GM10847 (cell line): ENCODE results near the gene RARG.
A peak's percentile ranks its signal among the peaks of the same experiment; 100 is the strongest.

Experiments used
- POLR2A ChIP-seq: IDR thresholded peaks from 2 replicates; pipeline ENCODE4 v1.6.1; 2011; ENCODE audit not compliant: insufficient read length; ENCODE audit errors: extremely low read depth

Gene RARG

DNA sequence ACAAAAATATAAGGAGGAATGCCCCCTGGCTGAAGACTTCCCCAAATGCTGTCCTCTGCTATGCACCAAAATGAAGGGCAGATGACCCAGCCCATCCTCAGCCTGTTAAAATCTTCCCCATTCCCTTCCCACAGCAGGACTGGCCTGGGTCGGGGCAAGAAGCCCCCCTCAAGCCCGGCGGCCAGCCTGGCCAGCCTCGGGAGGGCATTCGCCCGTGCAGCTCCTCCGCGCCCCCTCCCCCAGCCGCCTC is 413 bp downstream of the RARG start:
- no peak for TF ChIP-seq POLR2A

GRCh38 chr12:53230108-53230845 is 1.7 kb downstream of the RARG start:
- TF ChIP-seq POLR2A = no peak

DNA sequence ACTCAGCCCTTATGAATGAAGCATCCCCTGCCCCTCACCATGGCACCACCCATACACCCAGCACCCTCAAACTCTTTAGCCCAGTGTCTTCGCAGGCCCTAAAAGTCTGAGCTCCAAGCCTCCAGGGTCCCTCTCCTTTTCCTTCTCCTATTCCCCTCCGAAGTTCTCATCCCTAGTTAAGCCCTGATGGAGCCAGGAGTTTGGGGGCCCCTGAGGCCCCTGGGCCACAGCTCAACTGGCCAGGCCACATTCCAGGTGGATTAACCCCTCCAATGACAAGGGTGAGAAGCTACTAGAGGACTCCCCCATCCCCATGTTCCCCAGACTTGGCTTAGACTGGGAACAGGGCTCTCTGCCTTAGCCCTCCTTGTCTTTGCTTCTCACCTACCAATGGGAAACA is 2.6 kb downstream of the RARG start:
- no peak for TF ChIP-seq POLR2A

- TF ChIP-seq POLR2A = no peak
Measured at GRCh38 chr12:53227836-53228235, 4.2 kb downstream of the RARG start.

- TF ChIP-seq POLR2A = no peak
Measured at GRCh38 chr12:53227341-53227740, 4.7 kb downstream of the RARG start.

DNA sequence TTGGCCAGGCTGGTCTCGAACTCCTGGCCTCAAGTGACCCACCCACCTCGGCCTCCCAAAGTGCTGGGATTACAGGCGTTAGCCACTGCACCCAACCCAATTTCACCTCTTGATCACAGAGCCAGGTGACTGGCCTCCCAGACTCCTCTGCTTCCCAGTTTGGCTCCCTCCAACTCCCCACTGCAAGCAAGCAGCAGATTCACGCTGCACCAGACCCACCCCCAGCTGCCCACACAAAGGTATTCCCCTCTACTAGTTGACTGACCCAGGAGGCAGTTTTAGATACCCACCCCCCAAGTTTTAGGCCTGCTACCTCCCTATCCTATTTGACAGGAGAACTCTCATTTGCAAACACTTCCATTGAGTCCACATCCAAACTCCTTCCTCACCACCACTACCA is 5.2 kb downstream of the RARG start:
- no peak for TF ChIP-seq POLR2A

DNA sequence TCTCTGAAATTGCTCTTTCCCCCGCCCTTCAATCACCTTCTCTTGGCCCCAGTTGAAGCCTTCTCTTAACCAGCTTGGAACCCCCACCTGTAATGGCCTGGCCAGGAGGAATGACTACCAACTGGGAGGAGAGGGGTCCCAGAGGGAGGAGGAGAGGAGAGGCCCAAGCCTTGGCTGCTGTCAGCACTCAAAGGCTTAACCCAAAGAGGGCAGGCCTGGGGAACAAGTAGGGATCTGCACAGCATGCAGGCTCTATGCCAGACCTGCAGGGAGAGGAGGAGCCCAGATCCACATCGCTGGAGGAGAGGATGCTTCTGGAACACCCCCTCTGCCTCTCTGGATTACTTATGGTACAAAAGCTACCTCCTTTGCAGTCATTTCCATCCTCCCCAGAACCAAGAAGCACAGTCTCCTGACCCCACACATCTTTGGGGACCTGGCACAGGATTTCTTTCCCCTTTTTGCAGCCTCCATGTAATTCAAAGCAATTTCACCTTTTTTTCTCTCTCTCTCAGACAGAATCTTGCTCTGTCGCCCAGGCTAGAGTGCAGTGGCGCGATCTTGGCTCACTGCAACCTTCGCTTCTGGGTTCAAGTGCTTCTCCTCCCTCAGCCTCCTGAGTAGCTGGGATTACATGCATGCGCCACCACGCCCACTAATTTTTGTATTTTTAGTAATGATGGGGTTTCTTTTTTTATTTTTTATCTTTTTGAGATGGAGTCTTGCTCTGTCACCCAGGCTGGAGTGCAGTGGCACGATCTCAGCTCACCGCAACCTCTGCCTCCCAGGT is 6.2 kb downstream of the RARG start:
- TF ChIP-seq POLR2A = no peak

DNA sequence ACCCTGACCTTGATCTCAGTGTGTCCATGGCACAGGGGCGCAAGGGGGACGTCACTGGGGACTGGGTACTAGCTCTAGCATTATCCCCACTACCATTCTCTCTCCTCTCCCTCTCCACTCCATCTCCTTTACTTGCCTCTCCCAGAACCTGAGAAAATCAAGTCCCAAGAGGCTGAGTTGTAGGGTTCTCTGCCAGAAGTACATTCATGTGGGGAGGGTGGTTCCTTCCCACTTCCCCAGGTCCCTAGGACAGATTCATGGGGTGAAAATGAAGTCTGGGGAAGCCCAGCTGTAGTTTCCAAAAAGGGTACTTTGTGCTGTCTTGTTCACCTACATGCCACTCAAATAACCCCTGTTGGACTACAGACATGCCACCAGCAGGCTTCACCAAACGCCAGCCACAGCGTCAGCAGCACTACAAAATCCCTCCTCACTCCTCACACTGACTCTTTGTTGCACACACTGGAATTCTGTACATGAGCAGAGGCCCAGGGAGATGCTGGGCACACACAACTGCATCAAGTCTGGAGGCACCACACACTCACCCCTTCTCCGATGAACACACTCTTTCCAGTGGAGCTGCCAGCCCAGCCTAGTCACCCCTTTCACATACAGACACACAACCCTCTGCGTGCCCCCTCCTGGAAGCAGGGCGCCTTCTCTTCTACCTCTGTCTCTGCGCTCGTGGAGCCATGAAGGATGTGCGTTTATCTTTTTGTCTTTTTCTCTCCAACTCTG is 6.9 kb downstream of the RARG start:
- TF ChIP-seq POLR2A = no peak

DNA sequence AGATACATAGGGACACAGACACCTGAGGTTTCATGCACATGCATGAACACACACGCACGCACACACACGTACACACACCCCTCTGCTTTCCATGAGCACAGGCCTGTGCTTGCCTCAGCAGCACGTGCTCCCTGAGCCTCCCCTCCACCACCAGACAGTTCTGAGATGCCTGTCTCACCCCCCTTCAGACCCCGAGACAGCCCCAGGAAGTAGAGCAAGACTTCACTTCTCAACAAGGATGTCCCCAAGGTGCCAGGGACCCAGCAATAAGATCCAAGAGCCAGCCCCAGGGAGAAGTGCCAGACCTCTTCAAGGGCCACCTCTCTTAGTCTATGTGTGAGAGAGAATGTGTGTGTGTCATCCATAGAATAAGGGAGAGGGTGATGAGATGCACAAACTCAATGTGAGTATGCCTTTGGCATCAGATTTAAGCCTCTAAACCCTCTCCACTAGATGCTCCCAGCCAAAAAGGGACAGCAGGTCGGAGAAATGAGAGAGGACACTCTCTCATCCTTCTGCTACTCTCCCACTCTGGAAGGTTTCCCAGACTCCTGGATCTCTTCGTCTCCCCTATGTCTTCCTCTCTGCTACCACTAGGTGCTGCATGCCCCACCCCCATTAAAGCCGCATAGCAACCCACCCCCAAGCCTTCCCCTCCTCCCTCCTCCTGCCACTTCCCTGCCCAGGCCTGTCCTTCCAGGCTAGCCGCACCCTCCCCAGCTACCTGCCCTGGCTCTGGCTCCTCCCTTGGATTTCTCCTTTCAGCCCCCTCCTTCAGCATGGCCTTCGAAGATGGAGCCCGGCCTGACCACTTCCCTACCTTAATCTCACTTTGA is 7.7 kb downstream of the RARG start:
- no peak for TF ChIP-seq POLR2A

DNA sequence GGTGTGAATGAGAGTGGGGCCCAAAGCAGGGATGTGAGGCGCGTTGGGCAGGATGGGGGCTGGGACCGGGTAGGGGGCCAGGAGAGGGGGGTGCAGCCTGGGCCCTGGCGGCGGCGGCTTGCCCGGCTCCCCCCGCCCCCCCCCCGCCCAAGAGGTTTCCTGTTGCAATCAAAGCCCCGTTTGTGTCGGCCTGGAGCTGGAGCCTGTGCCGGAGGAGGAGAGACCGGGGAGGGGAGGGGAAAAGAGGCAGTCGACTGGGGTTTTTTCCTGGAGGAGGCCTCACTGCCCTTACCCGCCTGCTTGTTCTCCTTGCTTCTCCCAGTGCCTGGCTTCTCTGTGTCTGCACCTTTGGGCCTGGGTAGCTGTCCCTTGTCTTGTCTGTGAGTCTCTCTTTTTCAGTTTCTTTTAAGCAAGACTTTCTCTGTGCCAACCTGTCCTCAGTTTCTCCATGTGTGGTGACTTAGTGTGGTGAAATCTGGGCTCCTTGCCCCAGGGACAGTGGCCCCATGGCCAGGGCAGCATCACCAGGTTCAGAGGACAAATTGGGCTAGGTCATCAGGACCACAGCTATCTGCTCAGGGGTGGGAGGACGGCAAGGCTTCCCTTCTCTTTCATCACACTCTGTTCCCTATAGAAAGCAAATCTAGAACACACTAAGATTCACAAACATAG is 8.5 kb downstream of the RARG start:
- no peak for TF ChIP-seq POLR2A

- TF ChIP-seq POLR2A = no peak
Measured at GRCh38 chr12:53222806-53223261, 9.2 kb downstream of the RARG start.

DNA sequence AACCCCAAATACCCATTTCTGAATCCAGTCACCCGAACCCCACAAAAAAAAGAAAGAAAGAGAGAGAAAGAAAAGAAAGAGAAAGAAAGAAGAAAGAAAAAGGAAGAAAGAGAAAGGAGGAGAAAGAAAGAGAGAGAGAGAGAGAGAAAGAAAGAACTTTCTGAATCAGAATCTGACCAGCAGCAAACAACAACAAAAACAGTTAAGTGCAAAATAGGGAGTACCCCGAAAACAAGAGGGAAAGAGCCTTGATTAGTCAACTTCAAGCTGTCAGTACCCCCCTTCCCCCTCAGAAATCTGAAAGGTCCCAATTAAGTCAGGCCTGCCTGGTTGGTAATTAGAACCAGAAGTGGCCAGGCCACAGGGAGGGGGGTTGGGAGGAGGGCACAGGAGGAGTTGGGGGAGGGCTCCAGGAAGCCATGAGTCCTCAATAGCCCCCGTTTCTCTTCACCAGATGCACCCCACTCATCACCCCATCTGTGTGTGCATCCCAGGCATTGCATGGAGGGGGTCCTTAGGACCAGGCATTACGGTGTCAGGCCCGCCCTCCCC is 9.8 kb downstream of the RARG start:
- TF ChIP-seq POLR2A = no peak

DNA sequence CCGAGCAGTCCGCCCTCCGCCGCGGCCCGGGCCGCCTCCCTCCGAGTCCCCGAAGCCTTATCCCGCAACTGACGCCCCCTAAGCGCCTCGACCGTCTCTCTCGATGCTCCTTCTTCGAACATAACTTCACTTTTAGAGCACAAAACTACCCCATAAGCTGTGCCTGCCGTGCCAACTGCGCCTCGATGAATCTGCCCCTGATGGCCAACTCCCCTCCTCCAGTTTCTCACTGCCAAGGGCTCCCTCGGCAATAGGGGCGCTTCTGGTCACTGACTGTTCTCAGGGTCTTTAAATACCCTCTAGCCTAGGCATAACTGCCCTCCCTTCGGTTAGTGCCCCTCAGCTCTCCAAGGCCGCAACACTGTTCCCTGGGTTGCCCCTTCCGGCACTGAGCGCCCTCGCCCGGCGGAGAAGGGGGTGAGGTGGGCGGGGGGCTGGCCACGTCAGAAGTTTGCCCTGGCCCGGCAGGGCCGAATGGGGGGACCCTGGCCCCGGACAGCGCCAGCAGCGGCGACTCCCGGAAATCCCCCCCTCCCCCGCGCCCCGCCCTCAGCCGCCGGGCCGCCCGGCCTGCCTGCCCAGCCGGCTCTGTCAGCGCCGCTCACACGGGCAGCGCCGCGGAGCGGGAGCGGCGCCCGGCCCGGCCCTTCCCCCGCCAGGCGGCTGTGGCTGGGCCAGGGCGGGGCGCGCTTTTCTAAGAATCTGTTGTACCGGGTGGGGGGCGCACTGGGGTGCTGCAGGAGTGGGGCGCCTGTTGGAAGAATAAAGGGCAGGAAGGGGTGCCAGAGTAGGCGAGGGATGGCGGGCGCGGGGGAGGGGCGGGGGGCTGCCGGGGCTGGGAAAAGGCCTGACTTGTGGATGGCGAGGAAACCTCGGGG is 10.6 kb downstream of the RARG start:
- peak; percentile 40 for TF ChIP-seq POLR2A
